GM18907 (cell line): ENCODE results near the gene PCSK2.
"Not testable (repeated sequence)": the region's sequence is repeated elsewhere in the genome, so short reads cannot be mapped to it uniquely, and the experiment has no call there.

Source experiments
- ATAC-seq: cut with Tn5 transposase; IDR thresholded peaks from one replicate; pipeline ENCODE4 v1.9.1; 2021; ENCODE audit warnings: mild to moderate bottlenecking, moderate library complexity; ENCODE audit not compliant: unreplicated experiment

The PCSK2 gene

GRCh38 chr20:17226410-17227218 lies at the start of gene PCSK2:
Gene PCSK2 (plus strand): TSS chr20:17227040. CDS start chr20:17227306, 266 bp downstream.
- ATAC-seq: no peak

- no peak for ATAC-seq
Observed at GRCh38 chr20:17177341-17177740, 49.5 kb upstream of the PCSK2 start.

DNA sequence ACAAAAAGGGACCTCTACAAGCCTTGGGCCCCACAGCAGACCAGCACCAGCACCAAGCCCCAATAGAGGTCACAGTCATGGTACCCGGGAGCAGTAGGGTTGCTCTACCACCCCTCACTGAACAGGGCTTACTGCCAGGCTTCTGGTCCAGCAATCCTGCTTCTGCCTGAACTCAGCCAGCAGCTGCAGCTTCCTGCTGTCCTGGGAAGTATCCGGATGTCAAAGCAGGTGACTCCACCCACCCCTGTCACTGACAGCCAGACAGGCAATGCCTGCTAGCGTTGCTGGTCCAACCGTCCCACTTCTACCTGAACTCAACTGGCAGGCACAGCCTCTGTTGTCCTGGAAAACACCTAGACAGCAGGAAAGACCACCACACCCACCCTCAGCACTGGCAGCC lies 47.0 kb upstream of the PCSK2 start:
- no peak for ATAC-seq

- no peak for ATAC-seq
Observed at GRCh38 chr20:17189976-17190695, 36.7 kb upstream of the PCSK2 start.

DNA sequence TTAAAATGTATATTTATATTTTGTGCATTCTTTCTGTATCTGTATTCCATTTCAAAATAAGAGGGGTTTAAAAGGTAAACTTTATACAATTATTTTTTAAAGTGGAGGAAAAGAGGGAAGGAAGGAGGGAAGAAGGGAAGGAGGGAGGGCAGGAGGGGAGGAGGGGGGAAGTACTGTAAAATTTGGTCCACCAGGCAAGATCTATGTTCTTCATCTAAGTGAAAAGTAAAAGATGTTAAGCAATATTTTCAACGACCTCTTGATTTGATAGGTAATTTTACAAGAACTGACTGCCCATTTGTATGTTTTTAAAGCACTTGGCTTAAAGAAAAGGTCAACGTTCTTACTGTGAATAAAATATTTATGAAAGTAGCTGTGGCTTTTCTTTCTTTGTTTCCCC lies 29.8 kb upstream of the PCSK2 start:
- ATAC-seq: no peak

GRCh38 chr20:17202030-17202429 lies 24.8 kb upstream of the PCSK2 start:
- ATAC-seq: no peak

DNA sequence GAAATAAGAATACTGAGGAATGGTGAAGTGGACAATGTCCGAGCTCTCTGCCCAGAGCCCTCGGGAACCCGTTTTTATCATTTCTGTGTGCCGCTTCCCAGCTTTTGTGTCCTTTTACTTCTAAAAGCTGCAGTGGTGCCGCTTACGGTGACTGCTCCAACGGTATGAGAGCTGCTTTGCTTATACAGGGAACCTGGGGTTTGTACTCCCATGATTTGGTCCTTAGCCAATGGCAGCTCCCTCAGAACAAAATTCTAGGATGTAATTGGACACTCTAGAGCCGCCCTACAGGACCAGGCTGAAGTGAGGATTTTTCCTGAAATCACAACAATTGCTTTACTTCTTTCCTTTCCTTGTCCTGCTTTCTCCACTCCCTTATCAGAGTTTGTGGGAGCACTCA lies 24.2 kb upstream of the PCSK2 start:
- ATAC-seq: no peak

DNA sequence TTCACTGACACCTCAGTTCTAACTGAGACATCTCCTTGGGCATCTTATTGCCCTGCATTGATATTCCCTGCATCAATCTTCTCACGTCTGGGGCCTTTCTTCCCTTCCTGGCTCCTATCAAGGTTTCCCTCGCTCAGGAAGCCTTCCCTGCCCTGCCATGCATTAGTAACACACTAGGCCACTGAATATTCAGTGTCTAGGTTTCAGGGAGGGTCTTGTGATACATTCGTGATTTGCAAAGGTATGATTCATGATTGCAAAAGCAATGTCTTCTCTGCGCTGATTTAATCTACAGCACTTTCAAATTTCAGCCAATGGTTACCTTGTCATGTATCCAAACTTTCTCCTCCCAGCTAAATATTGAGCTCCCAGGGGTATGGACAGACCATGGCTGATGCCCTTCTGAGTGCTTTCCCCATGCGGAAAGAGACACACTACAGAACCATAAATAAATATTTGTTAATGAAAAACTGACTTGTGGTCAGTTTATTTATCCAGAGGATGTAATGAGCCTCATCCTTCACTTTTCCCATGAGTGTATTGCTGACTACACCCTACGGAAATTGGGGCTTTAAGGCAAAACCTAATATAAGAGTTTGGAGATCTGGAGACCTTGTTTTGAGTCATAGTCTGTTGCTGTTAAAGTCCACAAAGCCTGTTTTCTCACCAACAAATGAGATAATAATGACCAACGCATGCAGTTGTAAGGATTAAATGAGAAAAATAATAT lies 21.6 kb upstream of the PCSK2 start:
- ATAC-seq: no peak

GRCh38 chr20:17210387-17210786 lies 16.5 kb upstream of the PCSK2 start:
- ATAC-seq: no peak

- ATAC-seq: no peak
Observed at GRCh38 chr20:17210983-17211382, 15.9 kb upstream of the PCSK2 start.

DNA sequence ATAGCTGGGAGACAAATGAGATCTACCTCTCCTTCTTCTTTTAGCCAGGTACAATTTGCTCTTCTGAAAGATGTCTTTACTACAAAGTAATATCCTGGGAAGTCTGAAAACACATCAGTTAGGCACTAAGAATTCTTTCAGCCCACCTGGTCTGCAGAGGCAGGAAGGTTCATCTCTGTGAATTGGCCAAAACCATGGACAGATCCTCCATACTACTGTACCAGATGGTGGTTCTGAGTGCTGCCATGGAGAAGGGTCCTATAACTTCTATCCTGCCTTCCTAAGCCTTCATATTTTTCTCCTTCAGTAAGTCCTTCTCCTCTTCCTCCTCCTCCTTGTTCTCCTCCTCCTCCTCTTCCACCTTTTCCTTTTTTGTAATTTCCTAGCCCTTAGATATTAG lies 11.7 kb upstream of the PCSK2 start:
- ATAC-seq: no peak

- not testable (repeated sequence) for ATAC-seq
Observed at GRCh38 chr20:17219856-17220255, 7.0 kb upstream of the PCSK2 start.

DNA sequence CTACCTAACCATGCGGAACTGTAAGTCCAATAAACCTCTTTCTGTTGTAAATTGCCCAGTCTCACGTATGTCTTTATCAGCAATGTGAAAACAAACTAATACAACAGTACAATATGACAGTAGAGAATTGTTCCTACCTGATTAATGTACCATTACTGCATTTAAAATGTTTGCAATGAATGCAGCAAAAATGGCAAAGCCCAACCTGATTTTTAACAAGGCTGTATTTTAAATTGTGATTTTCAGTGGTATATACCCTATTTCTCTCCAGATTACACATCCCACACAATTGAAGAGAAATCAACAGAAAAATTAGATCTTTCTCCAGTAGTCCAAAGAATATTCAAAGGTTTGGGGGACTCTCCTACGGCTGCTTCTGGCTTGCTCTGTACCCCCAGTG lies 3.3 kb upstream of the PCSK2 start:
- no peak for ATAC-seq

DNA sequence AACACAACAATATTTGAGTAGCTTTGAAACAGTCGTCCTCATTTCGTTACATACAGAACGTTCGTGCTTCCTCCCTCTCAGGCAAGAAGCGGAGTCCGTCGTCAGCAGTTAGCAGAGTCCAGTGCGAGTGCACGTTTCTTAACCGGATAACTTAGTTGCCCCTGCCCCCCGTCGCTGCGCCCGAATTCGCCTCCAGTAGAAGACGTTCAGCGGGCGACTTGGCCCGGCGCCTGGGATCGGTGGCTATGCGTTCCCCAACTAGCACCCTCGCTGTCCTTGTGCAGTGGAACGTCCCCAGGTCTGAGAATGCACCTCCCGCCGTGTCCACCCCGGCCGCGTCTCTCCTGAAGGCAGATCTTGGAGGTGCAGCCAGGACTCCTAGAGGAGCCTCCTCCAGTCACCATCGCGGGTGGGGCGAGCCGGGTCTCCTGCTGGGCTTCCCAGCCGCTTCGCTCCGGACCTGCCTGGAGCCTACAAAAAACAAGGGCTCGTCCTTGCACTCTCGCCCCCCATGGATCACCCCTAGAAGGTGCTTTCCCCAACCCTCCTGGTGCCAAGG lies 910 bp upstream of the PCSK2 start:
- ATAC-seq: no peak

GRCh38 chr20:17227219-17227575 lies 357 bp downstream of the PCSK2 start:
- no peak for ATAC-seq

GRCh38 chr20:17227669-17228623 lies 1.1 kb downstream of the PCSK2 start:
- ATAC-seq: no peak

DNA sequence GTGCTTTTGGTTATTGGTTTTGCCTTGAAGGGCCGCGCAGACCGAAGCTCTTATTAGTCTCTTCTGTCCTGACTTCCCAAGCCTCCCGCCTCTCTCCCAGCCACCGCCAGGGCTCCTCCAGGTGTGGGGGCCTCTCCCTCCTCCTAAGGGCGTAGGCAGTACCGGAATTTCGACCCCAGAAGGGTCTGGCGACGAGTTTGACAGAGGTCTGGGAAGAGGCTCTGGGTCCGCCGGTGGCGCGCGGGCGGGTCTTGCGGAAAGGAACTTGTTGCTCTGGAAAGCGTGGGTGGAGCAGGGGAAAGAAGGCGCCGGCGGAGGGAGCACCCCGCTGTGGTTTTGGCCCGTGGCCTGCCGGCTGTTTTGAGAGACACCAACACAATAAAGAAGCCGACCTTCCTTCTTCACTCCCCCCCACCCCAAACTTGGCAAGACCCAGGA lies 1.8 kb downstream of the PCSK2 start:
- no peak for ATAC-seq

GRCh38 chr20:17229256-17229655 lies 2.4 kb downstream of the PCSK2 start:
- no peak for ATAC-seq

GRCh38 chr20:17233626-17234025 lies 6.8 kb downstream of the PCSK2 start:
- no peak for ATAC-seq

DNA sequence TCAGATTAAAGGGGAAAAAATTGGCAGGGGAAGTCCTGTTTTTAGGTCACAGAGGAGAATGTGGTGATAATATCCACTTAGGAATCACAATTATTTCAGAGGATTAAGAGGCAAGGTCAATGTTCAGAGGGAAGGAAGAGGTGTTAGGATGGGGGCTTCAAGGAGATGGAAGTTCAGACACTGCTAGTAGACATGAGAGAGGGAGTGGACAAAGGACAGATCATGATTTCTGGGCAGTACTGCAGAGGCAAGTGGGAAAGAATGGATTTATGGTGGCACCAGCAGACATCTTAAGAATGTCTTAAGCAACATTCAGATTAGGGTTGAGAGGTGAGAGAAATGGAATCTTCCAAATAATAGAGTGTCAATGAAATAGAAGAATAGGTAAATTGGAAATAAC lies 9.9 kb downstream of the PCSK2 start:
- no peak for ATAC-seq
